CD4-positive, alpha-beta memory T cell (primary cell): ENCODE results near the gene PDE4D. TPM values are rescaled to one million over a fixed set of nuclear protein-coding genes. Genes with fewer than 3 reads are reported as not detected.
"Not testable (repeated sequence)": the region's sequence is repeated elsewhere in the genome, so short reads cannot be mapped to it uniquely, and the experiment has no call there.

ENCODE experiments used
- CTCF ChIA-PET: fragments of 350-600 bp; sonication (Branson Sonifier 250); formaldehyde crosslinking; loops from one replicate; lab custom pipeline; 2021; ENCODE audit warnings: inconsistent platforms; ENCODE audit not compliant: partially characterized antibody; lab: Charles Lee
- POLR2A ChIA-PET: fragments of 350-600 bp; sonication (Branson Sonifier 250); formaldehyde crosslinking; loops from one replicate; lab custom pipeline; 2021; ENCODE audit not compliant: partially characterized antibody; lab: Charles Lee
- DNase-seq, 5 donors: peaks; one replicate each; pipeline versions ENCODE4 v3.0.0 to v3.0.0-alpha.2; 2020 to 2022; ENCODE audit warnings: mixed read lengths in 1 of 5
- H3K27ac ChIP-seq: one replicate; pipeline ENCODE4 v1.7.0; 2013; ENCODE audit warnings: low read depth, low read length
- H3K27me3 ChIP-seq: 2 replicates; pipeline ENCODE4 v1.7.0; 2013; ENCODE audit warnings: mild to moderate bottlenecking, low read length, moderate library complexity; ENCODE audit not compliant: insufficient read depth
- H3K36me3 ChIP-seq: 2 replicates; pipeline ENCODE4 v1.7.0; 2013; ENCODE audit warnings: mild to moderate bottlenecking, low read length, moderate library complexity; ENCODE audit not compliant: insufficient read depth
- H3K4me1 ChIP-seq: 2 replicates; pipeline ENCODE4 v1.7.0; 2013; ENCODE audit warnings: mild to moderate bottlenecking, low read length, moderate library complexity; ENCODE audit not compliant: insufficient read depth
- H3K4me3 ChIP-seq, 2 donors: one replicate each; pipeline ENCODE4 v1.7.0; 2013; ENCODE audit warnings: low read length in 2 of 2, mild to moderate bottlenecking in 1 of 2
- H3K9me3 ChIP-seq, 2 donors: one replicate each; pipeline ENCODE4 v1.7.0; 2013; ENCODE audit warnings: low read length in 2 of 2, control low read depth in 1 of 2; ENCODE audit not compliant: control insufficient read depth in 1 of 2
- H3K27ac Mint-ChIP-seq, 7 donors: one replicate each; pipeline ENCODE4 v1.8.0; 2020 to 2021; ENCODE audit warnings: mixed read lengths in 7 of 7, mild to moderate bottlenecking in 6 of 7, inconsistent platforms in 3 of 7, moderate library complexity in 3 of 7
- H3K27me3 Mint-ChIP-seq, 2 donors: one replicate each; pipeline ENCODE4 v1.8.0; 2020 to 2021; ENCODE audit warnings: mixed read lengths in 2 of 2
- H3K36me3 Mint-ChIP-seq, 2 donors: one replicate each; pipeline ENCODE4 v1.8.0; 2020 to 2021; ENCODE audit warnings: mixed read lengths in 2 of 2, inconsistent platforms in 1 of 2, mild to moderate bottlenecking in 1 of 2
- H3K4me1 Mint-ChIP-seq, 4 donors: one replicate each; pipeline ENCODE4 v1.8.0; 2020 to 2021; ENCODE audit warnings: mixed read lengths in 4 of 4, mild to moderate bottlenecking in 1 of 4
- H3K4me3 Mint-ChIP-seq, 8 donors: one replicate each; pipeline ENCODE4 v1.8.0; 2020 to 2021; ENCODE audit warnings: mixed read lengths in 8 of 8, mild to moderate bottlenecking in 7 of 8, moderate library complexity in 6 of 8, inconsistent platforms in 3 of 8
- H3K9me3 Mint-ChIP-seq, 8 donors: one replicate each; pipeline ENCODE4 v1.8.0; 2020 to 2021; ENCODE audit warnings: mixed read lengths in 8 of 8, mild to moderate bottlenecking in 5 of 8, inconsistent platforms in 3 of 8, moderate library complexity in 1 of 8
- intact Hi-C: fragments of 100-400 bp; cut with micrococcal nuclease; formaldehyde crosslinking; loops from one replicate; pipeline ENCODE4 v1.15.1; 2023
- polyA plus RNA-seq, 2 donors: library from polyadenylated mRNA; unstranded; fragments of 300-500 nt; fragmentation: Illumina TruSeq; gene quantifications; one replicate each; pipeline ENCODE4 v1.2.3, GENCODE V29; 2021
- total RNA-seq, 2 experiments: library from RNA; stranded (reverse); gene quantifications; one replicate each; pipeline ENCODE4 v1.2.3, GENCODE V29; 2021

Gene PDE4D
- total and polyA plus RNA-seq, 4 experiments from 2014 or later, result 12.3 to 49.7 (median 30.3) TPM

GRCh38 chr5:59784708-59785107, 108.8 kb downstream of the PDE4D start:
- DNase-seq, H3K4me3 Mint-ChIP-seq, H3K4me1 ChIP-seq, H3K27ac Mint-ChIP-seq, H3K27me3 ChIP-seq, intact Hi-C loops, POLR2A ChIA-PET, H3K4me1 Mint-ChIP-seq, H3K4me3 ChIP-seq, H3K27ac ChIP-seq, H3K36me3 Mint-ChIP-seq, H3K36me3 ChIP-seq, H3K9me3 ChIP-seq, H3K9me3 Mint-ChIP-seq: not testable (repeated sequence)
- peaks cover 9 to 15% of the 10 kb centered on the region in 2 donors for H3K27me3 Mint-ChIP-seq
- CTCF ChIA-PET, result interaction anchor here (1.6 kb wide), 1 partner anchor 12 kb away, joined by 5 read pairs; no protein-coding TSS in a partner anchor

DNA sequence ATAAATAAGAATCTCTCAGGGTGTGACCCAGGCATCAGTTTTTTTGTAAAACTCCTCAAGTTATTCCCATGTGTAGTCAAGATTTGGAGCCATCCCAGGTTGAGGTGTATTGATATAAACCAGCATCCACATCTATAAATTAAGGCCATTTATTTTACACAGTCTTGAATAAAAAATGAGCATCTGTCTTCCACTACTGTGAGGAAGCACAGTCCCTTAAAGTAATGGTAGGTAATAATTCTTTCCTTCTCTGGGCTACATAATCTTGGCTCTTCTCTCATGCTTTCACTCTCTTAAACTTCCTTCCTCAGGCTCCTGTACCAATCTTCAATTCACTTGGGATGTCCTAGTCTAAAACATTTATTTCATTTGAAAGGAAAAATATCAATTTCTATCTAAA, 110.3 kb downstream of the PDE4D start:
- DNase-seq, result no peak
- Mint-ChIP-seq H3K4me3 (no peak overlapping the region), H3K27ac (no peak overlapping the region), H3K9me3 (peaks cover 0 to 1% (median 0%) of the 10 kb centered on the region in 8 donors), H3K4me1 (no peaks in the 10 kb centered on the region), H3K36me3 (no peaks in the 10 kb centered on the region), H3K27me3 (peaks cover 9 to 15% of the 10 kb centered on the region in 2 donors)
- Histone ChIP-seq H3K27me3 (no peaks in the 10 kb centered on the region), H3K4me3 (no peak overlapping the region), H3K9me3 (no peaks in the 10 kb centered on the region), H3K36me3 (no peaks in the 10 kb centered on the region), H3K4me1 (no peaks in the 10 kb centered on the region), H3K27ac (no peak overlapping the region)
- intact Hi-C loops, result no loop called here
- ChIA-PET POLR2A (no interaction called here), CTCF (no interaction called here)

- no peak overlapping the region for H3K27ac Mint-ChIP-seq
- intact Hi-C loops, result no loop called here
Observed at GRCh38 chr5:59782856-59783255, 110.7 kb downstream of the PDE4D start.

DNA sequence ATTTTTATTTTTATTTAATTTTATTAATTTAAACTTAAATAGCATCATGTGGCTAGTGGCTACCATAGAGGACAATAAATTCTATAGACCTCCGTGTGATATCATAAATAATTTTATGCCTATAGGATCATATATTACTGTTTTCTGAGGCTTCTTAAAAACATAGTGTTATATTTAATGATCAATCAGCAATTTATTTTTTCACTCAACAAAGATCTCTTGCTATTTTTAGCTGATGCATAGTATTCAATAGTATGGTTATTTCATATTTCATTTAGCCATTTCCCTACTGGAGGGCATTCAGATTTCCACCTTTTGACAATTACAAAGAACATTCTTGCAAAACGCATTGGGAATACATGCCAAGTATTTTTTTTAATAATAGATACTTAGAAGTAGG, 114.1 kb downstream of the PDE4D start:
- CTCF ChIA-PET, result no interaction called here

More at GRCh38 chr5:59782856-59783255, 110.7 kb downstream of the PDE4D start:
- Histone ChIP-seq H3K4me1 (no peaks in the 10 kb centered on the region), H3K9me3 (no peaks in the 10 kb centered on the region), H3K27ac (no peak overlapping the region), H3K36me3 (no peaks in the 10 kb centered on the region), H3K4me3 (no peak overlapping the region), H3K27me3 (no peaks in the 10 kb centered on the region)
- ChIA-PET POLR2A (no interaction called here), CTCF (no interaction called here)
- Mint-ChIP-seq H3K9me3 (peaks cover 0 to 1% (median 0%) of the 10 kb centered on the region in 8 donors), H3K4me3 (no peak overlapping the region), H3K36me3 (no peaks in the 10 kb centered on the region), H3K27me3 (peaks cover 9 to 14% of the 10 kb centered on the region in 2 donors), H3K4me1 (no peaks in the 10 kb centered on the region)
- no peak for DNase-seq

GRCh38 chr5:59777028-59777427, 116.5 kb downstream of the PDE4D start:
- ChIA-PET POLR2A (no interaction called here), CTCF (no interaction called here)
- no peak for DNase-seq
- no peaks in the 10 kb centered on the region for H3K36me3 ChIP-seq
- H3K4me3 ChIP-seq, result no peak overlapping the region
- H3K4me1 ChIP-seq, result no peaks in the 10 kb centered on the region
- intact Hi-C loops, result no loop called here
- H3K27me3 ChIP-seq, result no peaks in the 10 kb centered on the region
- Mint-ChIP-seq H3K9me3 (no peaks in the 10 kb centered on the region), H3K27ac (no peak overlapping the region), H3K4me3 (no peak overlapping the region), H3K36me3 (no peaks in the 10 kb centered on the region), H3K27me3 (peaks cover 0 to 2% of the 10 kb centered on the region in 2 donors), H3K4me1 (no peaks in the 10 kb centered on the region)
- H3K9me3 ChIP-seq, result no peaks in the 10 kb centered on the region
- H3K27ac ChIP-seq, result no peak overlapping the region

More for the DNA sequence above, 114.1 kb downstream of the PDE4D start:
- intact Hi-C loops, result no loop called here
- Histone ChIP-seq H3K27me3 (no peaks in the 10 kb centered on the region), H3K4me3 (no peak overlapping the region), H3K27ac (no peak overlapping the region), H3K36me3 (no peaks in the 10 kb centered on the region), H3K9me3 (no peaks in the 10 kb centered on the region), H3K4me1 (no peaks in the 10 kb centered on the region)
- Mint-ChIP-seq H3K27ac (no peak overlapping the region), H3K4me1 (no peaks in the 10 kb centered on the region), H3K4me3 (no peak overlapping the region), H3K9me3 (peaks cover 0 to 1% (median 0%) of the 10 kb centered on the region in 8 donors), H3K36me3 (no peaks in the 10 kb centered on the region), H3K27me3 (peaks cover 2 to 3% of the 10 kb centered on the region in 2 donors)
- no peak for DNase-seq
- POLR2A ChIA-PET, result no interaction called here

GRCh38 chr5:59773294-59773693, 120.2 kb downstream of the PDE4D start:
- no peak for DNase-seq
- H3K27me3 ChIP-seq, result no peaks in the 10 kb centered on the region
- Mint-ChIP-seq H3K27me3 (peaks cover 12 to 15% of the 10 kb centered on the region in 2 donors), H3K4me3 (no peak overlapping the region), H3K4me1 (peaks cover 0 to 5% (median 2%) of the 10 kb centered on the region in 4 donors), H3K9me3 (peaks cover 0 to 2% (median 0%) of the 10 kb centered on the region in 8 donors), H3K27ac (no peak overlapping the region), H3K36me3 (no peaks in the 10 kb centered on the region)
- H3K4me3 ChIP-seq, result no peak overlapping the region
- no peaks in the 10 kb centered on the region for H3K36me3 ChIP-seq
- intact Hi-C loops, result no loop called here
- no peaks in the 10 kb centered on the region for H3K4me1 ChIP-seq
- H3K27ac ChIP-seq, result no peak overlapping the region
- H3K9me3 ChIP-seq, result no peaks in the 10 kb centered on the region
- ChIA-PET POLR2A (no interaction called here), CTCF (no interaction called here)

DNA sequence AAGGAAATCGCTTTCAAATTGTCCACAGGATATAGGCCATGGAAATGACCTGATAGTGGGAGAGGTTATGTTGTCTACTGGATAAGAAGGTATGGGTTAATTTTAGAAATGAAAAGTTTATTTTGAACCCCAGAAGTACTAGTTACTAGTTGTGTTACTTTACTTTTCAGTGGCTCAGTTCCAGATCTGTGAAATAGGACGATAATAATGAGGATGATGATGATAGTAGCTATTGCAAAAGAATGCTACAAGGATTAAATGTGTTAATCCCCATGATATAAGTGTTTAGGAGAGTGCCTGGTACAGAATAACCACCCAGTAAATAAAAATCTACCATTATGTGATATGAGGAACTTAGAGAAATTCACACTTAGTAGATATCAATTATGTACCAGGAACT, 120.8 kb downstream of the PDE4D start:
- Histone ChIP-seq H3K4me1 (no peaks in the 10 kb centered on the region), H3K27ac (no peak overlapping the region), H3K4me3 (no peak overlapping the region), H3K9me3 (no peaks in the 10 kb centered on the region), H3K36me3 (no peaks in the 10 kb centered on the region), H3K27me3 (no peaks in the 10 kb centered on the region)
- Mint-ChIP-seq H3K27me3 (peaks cover 16 to 20% of the 10 kb centered on the region in 2 donors), H3K4me1 (peaks cover 0 to 9% (median 4%) of the 10 kb centered on the region in 4 donors), H3K4me3 (no peak overlapping the region), H3K27ac (no peak overlapping the region), H3K36me3 (no peaks in the 10 kb centered on the region), H3K9me3 (peaks cover 0 to 2% (median 0%) of the 10 kb centered on the region in 8 donors)
- intact Hi-C loops, result no loop called here
- CTCF ChIA-PET, result interaction anchor here (1.2 kb wide), 1 partner anchor 38 kb away, joined by 3 read pairs; no protein-coding TSS in a partner anchor
- no peak for DNase-seq
- POLR2A ChIA-PET, result no interaction called here
